Left ventricle myocardium inferior (tissue), 1 donor: ENCODE data around the gene FEM1C. TPM values are rescaled to one million over a fixed set of nuclear protein-coding genes. Genes with fewer than 3 reads are reported as not detected.

Experiments used
- DNase-seq: peaks from one replicate; pipeline ENCODE4 v3.0.0-alpha.2; 2020
- H3K27ac ChIP-seq: fragments of 200-600 bp; replicated peaks from 2 replicates; pipeline ENCODE4 v1.8.0; 2021
- H3K27me3 ChIP-seq: fragments of 200-600 bp; 2 replicates; pipeline ENCODE4 v1.8.0; 2021; ENCODE audit warnings: low read depth
- H3K36me3 ChIP-seq: fragments of 200-600 bp; 2 replicates; pipeline ENCODE4 v1.8.0; 2021
- H3K4me1 ChIP-seq: fragments of 200-600 bp; 2 replicates; pipeline ENCODE4 v1.8.0; 2021
- H3K4me3 ChIP-seq: fragments of 200-600 bp; 2 replicates; pipeline ENCODE4 v1.8.0; 2021; ENCODE audit warnings: mild to moderate bottlenecking, moderate library complexity
- H3K9me3 ChIP-seq: fragments of 200-600 bp; replicated peaks from 2 replicates; pipeline ENCODE4 v1.8.0; 2021
- intact Hi-C: fragments of 100-400 bp; cut with micrococcal nuclease; formaldehyde crosslinking; loops from one replicate; pipeline ENCODE4 v1.11.0; 2022
- total RNA-seq: library from RNA; stranded (reverse); fragmentation: NEBNext Ultra II Directional; extraction: Animal tissue kit (Norgen Biotek cat#: 25700); gene quantifications from one replicate; pipeline ENCODE4 v1.2.1, GENCODE V29; 2021
- TF ChIP-seq, protein P1 (sequence below): fragments of 200-600 bp; IDR thresholded peaks from 2 replicates; pipeline ENCODE4 v1.8.0; 2021; ENCODE audit warnings: antibody characterized with exemption, mild to moderate bottlenecking, borderline replicate concordance
- donor health status: DM: no; HTN: yes; CAD: no; lungs with severe emphysema.

The FEM1C gene
- total RNA-seq, 1 donor from 2014 or later: 59.3 TPM

DNA sequence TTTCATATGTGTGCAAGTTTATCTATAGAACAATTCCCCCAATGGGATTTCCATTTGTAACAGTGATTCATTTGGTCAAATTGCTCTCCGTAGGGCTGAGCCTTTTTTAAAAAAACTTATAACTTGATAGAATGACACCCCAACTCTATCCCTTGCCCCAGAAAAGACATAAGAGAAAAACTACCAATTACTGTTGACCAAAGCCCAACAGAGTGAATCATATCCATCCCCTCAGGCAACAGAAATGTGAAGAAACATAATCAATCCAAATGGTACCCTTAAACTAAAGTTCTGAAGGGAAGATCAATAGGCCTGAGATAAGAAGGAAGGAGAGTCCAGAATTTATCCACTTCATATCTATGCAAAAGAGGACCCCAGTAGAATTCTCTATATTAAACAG lies 39.9 kb upstream of the FEM1C start:
- DNase-seq: no peak
- Histone ChIP-seq H3K27me3 (no peaks in the 10 kb centered on the region), H3K9me3 (no peaks in the 10 kb centered on the region), H3K4me1 (peaks cover 40% of the 10 kb centered on the region), H3K36me3 (peaks cover 5% of the 10 kb centered on the region), H3K27ac (no peak overlapping the region), H3K4me3 (no peak overlapping the region)
- TF ChIP-seq, protein P1, sequence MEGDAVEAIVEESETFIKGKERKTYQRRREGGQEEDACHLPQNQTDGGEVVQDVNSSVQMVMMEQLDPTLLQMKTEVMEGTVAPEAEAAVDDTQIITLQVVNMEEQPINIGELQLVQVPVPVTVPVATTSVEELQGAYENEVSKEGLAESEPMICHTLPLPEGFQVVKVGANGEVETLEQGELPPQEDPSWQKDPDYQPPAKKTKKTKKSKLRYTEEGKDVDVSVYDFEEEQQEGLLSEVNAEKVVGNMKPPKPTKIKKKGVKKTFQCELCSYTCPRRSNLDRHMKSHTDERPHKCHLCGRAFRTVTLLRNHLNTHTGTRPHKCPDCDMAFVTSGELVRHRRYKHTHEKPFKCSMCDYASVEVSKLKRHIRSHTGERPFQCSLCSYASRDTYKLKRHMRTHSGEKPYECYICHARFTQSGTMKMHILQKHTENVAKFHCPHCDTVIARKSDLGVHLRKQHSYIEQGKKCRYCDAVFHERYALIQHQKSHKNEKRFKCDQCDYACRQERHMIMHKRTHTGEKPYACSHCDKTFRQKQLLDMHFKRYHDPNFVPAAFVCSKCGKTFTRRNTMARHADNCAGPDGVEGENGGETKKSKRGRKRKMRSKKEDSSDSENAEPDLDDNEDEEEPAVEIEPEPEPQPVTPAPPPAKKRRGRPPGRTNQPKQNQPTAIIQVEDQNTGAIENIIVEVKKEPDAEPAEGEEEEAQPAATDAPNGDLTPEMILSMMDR: no peak
- intact Hi-C loops: no loop called here

DNA sequence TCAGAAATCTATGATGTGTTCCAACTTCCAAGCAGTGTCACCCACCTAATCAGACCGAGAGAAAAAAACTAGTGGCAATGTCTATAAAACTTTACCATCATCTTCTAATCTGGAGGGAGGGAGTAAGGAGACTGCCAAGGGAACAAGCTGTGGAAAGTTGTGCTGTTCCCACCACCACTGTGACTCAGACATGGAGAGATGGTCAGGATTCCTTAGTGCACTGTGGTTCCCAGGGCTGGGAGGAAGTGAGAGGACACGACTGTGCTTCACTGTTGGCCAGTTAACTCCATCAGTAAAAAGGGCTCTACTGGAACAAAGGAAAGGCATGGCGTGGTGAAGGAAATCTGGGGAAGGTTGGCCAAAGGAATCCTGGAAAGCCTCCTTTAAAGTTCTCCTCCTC lies 38.9 kb upstream of the FEM1C start:
- intact Hi-C loops: no loop called here
- DNase-seq: no peak
- Histone ChIP-seq H3K9me3 (no peaks in the 10 kb centered on the region), H3K4me1 (peaks cover 29% of the 10 kb centered on the region), H3K4me3 (no peak overlapping the region), H3K36me3 (peaks cover 5% of the 10 kb centered on the region), H3K27ac (no peak overlapping the region), H3K27me3 (no peaks in the 10 kb centered on the region)
- TF ChIP-seq, protein P1: no peak

DNA sequence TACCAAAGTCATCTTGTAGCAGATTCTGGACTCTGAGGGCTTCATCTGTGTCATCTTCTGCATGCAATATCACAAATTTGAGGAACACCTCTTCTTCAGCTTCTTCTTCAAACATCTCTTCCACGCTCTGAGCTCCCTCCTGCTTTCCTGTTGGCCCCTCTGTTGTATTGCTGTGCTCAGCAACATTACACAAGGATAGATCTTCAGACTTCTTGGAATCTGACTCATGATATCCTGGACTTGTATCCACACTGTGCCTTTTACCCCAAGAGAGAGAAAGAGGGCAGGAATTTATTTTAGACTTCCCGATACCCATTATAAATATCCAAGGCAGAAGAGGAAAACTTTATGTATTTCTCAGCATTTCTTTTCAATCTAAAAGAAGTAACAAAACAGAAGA lies 36.4 kb upstream of the FEM1C start:
- Histone ChIP-seq H3K4me1 (peaks cover 16% of the 10 kb centered on the region), H3K9me3 (no peaks in the 10 kb centered on the region), H3K27ac (no peak overlapping the region), H3K36me3 (peaks cover 5% of the 10 kb centered on the region), H3K27me3 (no peaks in the 10 kb centered on the region), H3K4me3 (no peak overlapping the region)
- TF ChIP-seq, protein P1: no peak
- intact Hi-C loops: no loop called here
- DNase-seq: no peak

DNA sequence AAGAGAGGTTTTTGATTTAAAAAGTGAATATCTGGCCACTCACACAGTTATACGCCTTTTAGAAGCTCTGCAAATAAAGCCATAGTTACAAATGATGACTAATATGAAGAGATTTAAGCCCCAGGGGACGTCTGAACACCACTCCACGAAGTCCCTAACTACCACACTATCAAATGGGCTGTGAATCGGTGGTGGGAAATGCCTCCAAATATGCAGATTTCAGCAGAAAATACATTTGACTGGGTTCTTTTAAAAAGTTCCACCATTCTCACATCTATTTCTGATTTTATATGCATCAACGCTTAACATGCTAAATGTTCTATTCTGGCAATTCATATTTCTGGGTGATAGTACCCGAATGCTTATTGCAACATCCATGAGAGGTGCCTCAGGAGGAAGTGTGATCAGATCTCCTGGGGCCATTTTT lies 35.2 kb upstream of the FEM1C start:
- no peaks in the 10 kb centered on the region for H3K9me3 ChIP-seq
- peaks cover 5% of the 10 kb centered on the region for H3K36me3 ChIP-seq
- TF ChIP-seq, protein P1: no peak
- peaks cover 8% of the 10 kb centered on the region for H3K4me1 ChIP-seq
- intact Hi-C loops: loop anchor here (10.0 kb wide), 1 partner anchor 205 kb away; no protein-coding TSS in a partner anchor
- no peaks in the 10 kb centered on the region for H3K27me3 ChIP-seq
- no peak overlapping the region for H3K27ac ChIP-seq
- H3K4me3 ChIP-seq: no peak overlapping the region
- DNase-seq: no peak

DNA sequence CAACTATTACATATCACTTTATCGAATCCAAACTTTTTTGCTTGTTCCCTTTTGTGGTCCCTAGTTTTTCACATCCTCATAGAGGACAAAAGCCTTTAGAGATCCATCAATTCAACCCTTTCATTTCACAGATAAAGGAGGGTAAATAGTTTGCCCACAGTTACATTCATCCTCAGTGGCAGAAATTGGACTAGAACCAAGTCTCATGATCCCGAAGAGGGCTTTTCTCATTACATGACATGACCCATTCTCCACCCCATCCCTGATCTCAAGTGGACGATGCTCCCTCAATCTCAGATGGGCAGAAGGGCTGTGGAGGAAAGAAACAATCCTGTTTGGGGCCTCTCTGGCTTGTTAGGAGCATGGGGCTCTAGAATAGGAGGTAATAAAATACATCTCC lies 34.6 kb upstream of the FEM1C start:
- DNase-seq: no peak
- no peak overlapping the region for H3K27ac ChIP-seq
- intact Hi-C loops: loop anchor here (10.0 kb wide), 1 partner anchor 204 kb away; no protein-coding TSS in a partner anchor
- TF ChIP-seq, protein P1: no peak
- H3K4me3 ChIP-seq: no peak overlapping the region
- peaks cover 5% of the 10 kb centered on the region for H3K36me3 ChIP-seq
- no peaks in the 10 kb centered on the region for H3K9me3 ChIP-seq
- peaks cover 10% of the 10 kb centered on the region for H3K4me1 ChIP-seq
- H3K27me3 ChIP-seq: no peaks in the 10 kb centered on the region
